HEK293 (cell line): ENCODE data around the gene RIOK1.

ENCODE experiments used
- KLF16 ChIP-seq: fragments of 450-650 bp; formaldehyde crosslinking; IDR thresholded peaks from 2 replicates; pipeline ENCODE4 v1.5.1; 2017; ENCODE audit warnings: missing biosample characterization, missing genetic modification characterization
- YY1 ChIP-seq: fragments of 450-650 bp; formaldehyde crosslinking; IDR thresholded peaks from 2 replicates; pipeline ENCODE4 v1.5.1; 2018; ENCODE audit warnings: missing biosample characterization, missing genetic modification characterization
- ZEB2 ChIP-seq: fragments of 450-650 bp; formaldehyde crosslinking; IDR thresholded peaks from 2 replicates; pipeline ENCODE4 v1.5.1; 2016; ENCODE audit warnings: missing biosample characterization, missing genetic modification characterization
- ZFP37 ChIP-seq: fragments of 450-650 bp; formaldehyde crosslinking; IDR thresholded peaks from 2 replicates; pipeline ENCODE4 v1.5.1; 2016; ENCODE audit warnings: missing biosample characterization, missing genetic modification characterization
- ZNF23 ChIP-seq: fragments of 450-650 bp; formaldehyde crosslinking; IDR thresholded peaks from 2 replicates; pipeline ENCODE4 v1.5.1; 2016; ENCODE audit warnings: missing biosample characterization, missing genetic modification characterization, borderline replicate concordance
- ZNF544 ChIP-seq: fragments of 450-650 bp; formaldehyde crosslinking; IDR thresholded peaks from 2 replicates; pipeline ENCODE4 v1.5.0; 2017; ENCODE audit warnings: missing biosample characterization, missing genetic modification characterization
- TF ChIP-seq, protein P1 (sequence below): fragments of 450-650 bp; formaldehyde crosslinking; IDR thresholded peaks from 2 replicates; pipeline ENCODE4 v1.5.1; 2016; ENCODE audit warnings: missing biosample characterization, missing genetic modification characterization
- TF ChIP-seq, protein P2 (sequence below): fragments of 450-650 bp; formaldehyde crosslinking; optimal IDR thresholded peaks from 2 replicates; pipeline ENCODE3; 2016; ENCODE audit warnings: missing biosample characterization, mild to moderate bottlenecking, missing genetic modification characterization
- TF ChIP-seq, protein P3 (sequence below): fragments of 450-650 bp; formaldehyde crosslinking; IDR thresholded peaks from 2 replicates; pipeline ENCODE4 v1.5.1; 2017; ENCODE audit warnings: missing biosample characterization, missing genetic modification characterization

DNA sequence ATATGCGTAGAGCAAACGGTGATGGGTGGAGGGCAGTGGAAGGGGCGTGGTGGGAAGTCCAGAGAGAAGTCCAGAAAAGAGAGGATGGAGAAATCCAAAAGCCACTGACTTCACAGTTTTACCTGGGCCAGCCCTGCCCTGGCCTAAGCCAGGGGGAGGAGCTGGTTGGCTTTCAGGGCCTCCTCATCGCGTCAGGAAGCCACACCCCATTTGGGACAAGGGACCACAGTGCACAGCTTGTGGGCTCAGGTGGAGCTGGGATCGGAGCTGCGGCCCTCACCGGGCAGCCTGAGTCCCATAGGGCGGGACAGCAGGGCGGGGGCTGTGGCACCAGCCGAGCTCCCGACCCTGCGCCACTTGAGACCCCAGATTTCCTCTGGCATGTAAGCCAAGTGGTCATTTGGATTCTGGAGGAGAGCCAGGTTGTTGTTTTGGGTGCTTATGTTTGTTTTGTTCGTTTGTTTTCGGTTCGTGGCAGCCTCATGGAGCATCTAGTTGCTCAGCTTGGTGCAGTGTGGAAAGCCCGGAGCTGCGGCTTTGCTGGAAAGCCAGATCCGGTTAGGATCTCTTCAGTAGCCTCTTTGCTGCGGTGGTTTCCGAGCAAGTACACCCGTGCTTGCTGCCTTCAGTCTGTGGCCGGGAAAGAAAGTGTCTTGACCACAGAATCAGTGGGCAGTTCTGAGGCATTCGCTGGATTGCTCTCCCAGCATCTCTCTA is 42.2 kb downstream of the RIOK1 start:
- TF ChIP-seq, protein P1, sequence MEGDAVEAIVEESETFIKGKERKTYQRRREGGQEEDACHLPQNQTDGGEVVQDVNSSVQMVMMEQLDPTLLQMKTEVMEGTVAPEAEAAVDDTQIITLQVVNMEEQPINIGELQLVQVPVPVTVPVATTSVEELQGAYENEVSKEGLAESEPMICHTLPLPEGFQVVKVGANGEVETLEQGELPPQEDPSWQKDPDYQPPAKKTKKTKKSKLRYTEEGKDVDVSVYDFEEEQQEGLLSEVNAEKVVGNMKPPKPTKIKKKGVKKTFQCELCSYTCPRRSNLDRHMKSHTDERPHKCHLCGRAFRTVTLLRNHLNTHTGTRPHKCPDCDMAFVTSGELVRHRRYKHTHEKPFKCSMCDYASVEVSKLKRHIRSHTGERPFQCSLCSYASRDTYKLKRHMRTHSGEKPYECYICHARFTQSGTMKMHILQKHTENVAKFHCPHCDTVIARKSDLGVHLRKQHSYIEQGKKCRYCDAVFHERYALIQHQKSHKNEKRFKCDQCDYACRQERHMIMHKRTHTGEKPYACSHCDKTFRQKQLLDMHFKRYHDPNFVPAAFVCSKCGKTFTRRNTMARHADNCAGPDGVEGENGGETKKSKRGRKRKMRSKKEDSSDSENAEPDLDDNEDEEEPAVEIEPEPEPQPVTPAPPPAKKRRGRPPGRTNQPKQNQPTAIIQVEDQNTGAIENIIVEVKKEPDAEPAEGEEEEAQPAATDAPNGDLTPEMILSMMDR (tag by site-specific recombination), result no peak
- no peak for TF ChIP-seq YY1 (tag by site-specific recombination)
- TF ChIP-seq ZFP37, result no peak
- TF ChIP-seq ZNF544, result no peak
- no peak for TF ChIP-seq ZEB2 (tag by site-specific recombination)
- no peak for TF ChIP-seq KLF16 (tag by site-specific recombination)
- no peak for TF ChIP-seq ZNF23 (tag by site-specific recombination)
- TF ChIP-seq, protein P2, sequence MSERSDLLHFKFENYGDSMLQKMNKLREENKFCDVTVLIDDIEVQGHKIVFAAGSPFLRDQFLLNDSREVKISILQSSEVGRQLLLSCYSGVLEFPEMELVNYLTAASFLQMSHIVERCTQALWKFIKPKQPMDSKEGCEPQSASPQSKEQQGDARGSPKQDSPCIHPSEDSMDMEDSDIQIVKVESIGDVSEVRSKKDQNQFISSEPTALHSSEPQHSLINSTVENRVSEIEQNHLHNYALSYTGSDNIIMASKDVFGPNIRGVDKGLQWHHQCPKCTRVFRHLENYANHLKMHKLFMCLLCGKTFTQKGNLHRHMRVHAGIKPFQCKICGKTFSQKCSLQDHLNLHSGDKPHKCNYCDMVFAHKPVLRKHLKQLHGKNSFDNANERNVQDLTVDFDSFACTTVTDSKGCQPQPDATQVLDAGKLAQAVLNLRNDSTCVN (tag by site-specific recombination), result no peak
- TF ChIP-seq, protein P3, sequence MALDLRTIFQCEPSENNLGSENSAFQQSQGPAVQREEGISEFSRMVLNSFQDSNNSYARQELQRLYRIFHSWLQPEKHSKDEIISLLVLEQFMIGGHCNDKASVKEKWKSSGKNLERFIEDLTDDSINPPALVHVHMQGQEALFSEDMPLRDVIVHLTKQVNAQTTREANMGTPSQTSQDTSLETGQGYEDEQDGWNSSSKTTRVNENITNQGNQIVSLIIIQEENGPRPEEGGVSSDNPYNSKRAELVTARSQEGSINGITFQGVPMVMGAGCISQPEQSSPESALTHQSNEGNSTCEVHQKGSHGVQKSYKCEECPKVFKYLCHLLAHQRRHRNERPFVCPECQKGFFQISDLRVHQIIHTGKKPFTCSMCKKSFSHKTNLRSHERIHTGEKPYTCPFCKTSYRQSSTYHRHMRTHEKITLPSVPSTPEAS (tag by site-specific recombination), result no peak
